GM12872 (cell line): Measurements from ENCODE around the gene FAM3B.

ENCODE experiments used
- CTCF ChIP-seq: IDR thresholded peaks from 3 replicates; pipeline ENCODE4 v1.5.1; 2011; ENCODE audit warnings: low read depth, mild to moderate bottlenecking, low read length, moderate library complexity; ENCODE audit not compliant: insufficient read depth

The FAM3B gene

GRCh38 chr21:41338455-41338854, 21.9 kb downstream of the FAM3B start:
- TF ChIP-seq CTCF: no peak

- TF ChIP-seq CTCF: no peak
Measured at GRCh38 chr21:41342035-41342434, 25.4 kb downstream of the FAM3B start.

GRCh38 chr21:41344146-41344545, 27.5 kb downstream of the FAM3B start:
- TF ChIP-seq CTCF: no peak

GRCh38 chr21:41345356-41345755, 28.8 kb downstream of the FAM3B start:
- no peak for TF ChIP-seq CTCF

GRCh38 chr21:41345934-41346685, 29.5 kb downstream of the FAM3B start:
- no peak for TF ChIP-seq CTCF

- no peak for TF ChIP-seq CTCF
Measured at GRCh38 chr21:41346758-41347157, 30.2 kb downstream of the FAM3B start.

GRCh38 chr21:41348434-41348833, 31.8 kb downstream of the FAM3B start:
- no peak for TF ChIP-seq CTCF
